ENCODE measurements around the gene PPM1F.
"Not testable (repeated sequence)": the region's sequence is repeated elsewhere in the genome, so short reads cannot be mapped to it uniquely, and the experiment has no call there.

PPM1F gene

DNA sequence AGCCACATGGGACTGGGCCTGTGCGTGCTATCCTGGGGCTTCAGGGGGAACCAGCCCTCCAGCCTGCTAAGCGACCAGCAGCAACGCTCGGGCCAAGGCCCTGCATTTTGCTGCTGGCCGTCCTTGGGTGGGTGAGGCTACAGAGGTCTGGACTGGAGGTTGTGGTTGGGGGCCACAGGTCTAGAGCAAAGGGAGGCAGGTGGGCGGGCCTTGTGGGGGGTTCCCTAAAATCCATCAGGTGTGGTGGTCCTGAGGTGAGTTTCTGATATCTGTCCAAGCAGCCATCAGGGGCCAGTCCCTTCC is 34.7 kb downstream of the PPM1F start:
- DNase-seq = no peak

DNA sequence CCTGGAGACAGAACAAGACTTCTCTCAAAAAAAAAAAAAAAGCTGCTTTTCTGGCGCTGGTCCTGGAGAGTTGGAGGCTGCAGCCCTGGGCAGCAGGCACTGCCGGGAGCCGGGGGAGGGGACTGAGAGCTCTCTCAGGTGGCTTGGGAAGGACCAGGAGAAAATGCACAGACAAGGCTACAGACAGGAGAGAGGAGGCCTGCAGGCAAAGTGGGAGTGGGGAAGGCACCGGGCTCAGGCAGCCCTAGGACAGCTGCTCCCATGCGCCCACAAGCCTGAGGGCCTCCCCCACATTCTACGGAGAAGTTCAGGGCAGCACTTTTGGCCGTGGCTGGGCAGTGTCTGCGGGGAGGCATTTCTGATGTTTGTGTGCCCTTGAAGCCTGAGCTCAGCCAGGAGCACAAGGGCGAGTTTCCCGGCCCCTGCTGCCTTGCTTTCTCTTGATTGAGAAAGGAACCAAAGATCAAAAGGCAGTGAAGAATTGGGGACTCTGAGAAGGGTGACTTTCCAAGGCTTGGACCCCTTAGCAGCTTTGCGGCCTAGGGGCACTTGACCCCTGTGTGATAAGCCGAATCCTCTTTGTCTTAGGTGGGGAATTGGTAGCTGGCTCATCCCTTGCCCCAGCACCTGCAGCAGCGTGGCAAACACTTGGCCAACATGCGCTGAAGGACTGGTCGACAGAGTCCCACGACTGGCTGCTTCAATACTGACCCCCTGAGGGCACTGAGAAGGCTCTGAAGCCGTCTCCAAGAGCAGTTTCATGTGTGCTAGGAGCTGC is 35.3 kb downstream of the PPM1F start:
- DNase-seq = no peak

DNA sequence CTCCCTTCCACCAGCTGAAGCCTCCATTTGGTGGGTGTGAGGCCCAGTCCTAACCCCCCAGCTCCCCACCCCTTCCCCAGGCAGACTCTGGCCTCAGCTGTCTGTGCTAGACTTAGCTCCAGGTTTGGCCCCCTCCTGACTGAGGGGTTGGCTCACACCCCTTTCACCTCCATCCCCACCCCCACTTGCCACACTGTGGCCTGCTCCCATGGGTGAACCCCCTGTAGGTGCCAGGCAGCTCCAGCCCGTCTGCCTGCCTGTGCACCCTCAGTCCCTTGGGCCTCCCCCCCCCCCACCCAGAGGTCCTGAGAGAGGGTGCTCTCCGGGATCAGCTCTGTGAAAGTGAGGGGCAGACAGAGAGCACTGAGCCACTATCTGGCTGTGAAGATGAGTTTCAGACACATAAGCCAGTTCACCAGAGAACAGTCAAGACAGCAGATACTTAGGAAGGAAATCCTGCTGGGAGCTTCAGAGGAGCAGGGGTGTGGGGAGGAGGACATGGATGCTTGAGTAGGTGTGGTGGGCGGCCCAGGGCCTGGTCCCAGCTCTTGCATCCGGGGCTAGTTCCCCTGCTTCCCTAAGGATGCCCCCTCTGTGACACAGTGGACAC is 36.2 kb downstream of the PPM1F start:
- no peak for DNase-seq

DNA sequence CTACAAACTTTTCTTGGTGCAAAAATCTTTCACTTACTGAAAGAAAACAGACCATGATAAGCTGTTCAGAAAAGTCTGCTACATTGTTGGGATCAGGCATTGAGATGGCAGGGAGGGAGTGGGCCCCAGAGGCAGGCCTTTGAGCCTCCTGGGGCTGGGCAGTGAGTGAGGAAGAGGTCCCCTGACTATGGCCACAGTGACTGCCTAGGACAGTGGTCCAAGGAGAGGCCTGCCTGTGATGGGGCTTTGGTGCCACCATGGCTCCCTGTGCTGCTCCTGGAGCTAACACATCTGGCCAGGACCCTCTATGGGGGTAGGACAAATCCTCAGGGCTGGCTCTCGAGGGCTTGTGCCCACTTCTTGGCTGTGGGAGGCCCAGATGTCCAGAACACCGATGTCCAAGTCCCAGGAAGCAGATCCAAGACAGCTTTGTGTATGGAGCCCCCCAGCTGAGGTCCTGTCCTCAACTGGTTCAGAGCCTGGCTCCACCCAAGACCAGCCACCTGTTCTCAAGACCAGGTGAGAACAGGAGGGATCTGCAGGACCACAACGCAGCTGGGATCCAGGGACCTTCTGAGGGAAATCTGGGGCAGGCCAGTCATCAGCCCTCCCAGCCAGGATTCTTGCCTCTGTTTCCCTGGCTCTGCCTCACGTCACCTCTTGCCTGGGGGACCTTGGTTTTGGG is 36.9 kb downstream of the PPM1F start:
- no peak for DNase-seq

DNA sequence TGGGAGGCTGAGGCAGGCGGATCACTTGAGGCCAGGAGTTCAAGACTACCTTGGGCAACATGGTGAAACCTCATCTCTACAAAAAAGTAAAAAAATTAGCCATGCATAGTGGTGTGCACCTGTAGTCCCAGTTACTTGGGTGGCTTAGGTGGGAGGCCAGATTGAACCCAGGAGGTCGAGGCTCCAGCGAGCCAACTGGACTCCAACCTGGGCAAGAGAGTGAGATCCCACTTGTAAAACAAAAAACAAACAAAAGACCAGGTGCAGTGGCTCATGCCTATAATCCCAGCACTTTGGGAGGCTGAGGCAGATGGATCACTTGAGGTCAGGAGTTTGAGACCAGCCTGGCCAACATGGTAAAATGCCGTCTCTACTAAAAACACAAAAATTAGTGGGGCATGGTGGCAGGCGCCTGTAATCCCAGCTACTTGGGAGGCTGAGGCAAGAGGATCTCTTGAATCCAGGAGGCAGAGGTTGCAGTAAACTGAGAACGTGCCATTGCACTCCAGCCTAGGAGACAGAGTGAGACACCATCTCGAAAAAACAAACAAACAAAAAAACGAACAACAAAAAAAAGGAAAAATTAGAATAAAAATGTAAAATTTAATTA is 38.5 kb downstream of the PPM1F start:
- DNase-seq = not testable (repeated sequence)

DNA sequence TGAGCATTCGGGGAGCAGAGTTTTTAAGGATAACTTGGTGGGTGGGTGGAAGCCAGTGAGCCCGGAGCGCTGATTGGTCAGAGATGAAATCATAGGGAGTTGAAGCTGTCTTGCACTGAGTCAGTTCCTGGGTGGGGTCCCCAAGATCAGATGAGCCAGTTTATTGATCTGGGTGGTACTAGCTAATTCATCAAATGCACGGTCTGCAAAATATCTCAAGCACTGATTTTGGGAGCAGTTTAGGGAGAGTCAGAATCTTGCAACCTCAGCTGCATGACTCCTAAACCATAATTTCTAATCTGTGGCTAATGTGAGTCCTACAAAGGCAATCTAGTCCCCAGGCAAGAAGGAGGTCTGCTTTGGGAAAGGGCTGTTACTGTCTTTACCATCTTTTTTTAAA is 42.3 kb downstream of the PPM1F start:
- not testable (repeated sequence) for DNase-seq

DNA sequence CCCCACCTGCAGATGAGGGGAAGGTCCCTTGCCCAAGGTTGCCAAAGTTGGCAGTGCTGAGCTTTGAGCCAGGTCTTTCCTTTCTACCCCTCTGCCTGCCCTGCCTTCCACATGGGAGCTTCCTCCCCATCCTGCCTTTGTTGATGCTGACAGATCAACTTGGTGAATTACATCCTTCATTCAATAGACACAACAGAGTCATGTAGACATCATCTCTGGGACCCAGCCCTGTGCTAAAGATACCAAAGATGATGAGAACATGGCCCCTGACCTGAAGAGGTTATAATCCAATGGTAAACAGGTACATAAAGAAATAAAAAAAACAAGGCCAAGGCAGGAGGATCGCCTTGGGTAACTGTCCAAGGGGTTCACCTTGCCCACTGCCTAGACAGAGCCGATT is 42.8 kb downstream of the PPM1F start:
- DNase-seq = no peak

DNA sequence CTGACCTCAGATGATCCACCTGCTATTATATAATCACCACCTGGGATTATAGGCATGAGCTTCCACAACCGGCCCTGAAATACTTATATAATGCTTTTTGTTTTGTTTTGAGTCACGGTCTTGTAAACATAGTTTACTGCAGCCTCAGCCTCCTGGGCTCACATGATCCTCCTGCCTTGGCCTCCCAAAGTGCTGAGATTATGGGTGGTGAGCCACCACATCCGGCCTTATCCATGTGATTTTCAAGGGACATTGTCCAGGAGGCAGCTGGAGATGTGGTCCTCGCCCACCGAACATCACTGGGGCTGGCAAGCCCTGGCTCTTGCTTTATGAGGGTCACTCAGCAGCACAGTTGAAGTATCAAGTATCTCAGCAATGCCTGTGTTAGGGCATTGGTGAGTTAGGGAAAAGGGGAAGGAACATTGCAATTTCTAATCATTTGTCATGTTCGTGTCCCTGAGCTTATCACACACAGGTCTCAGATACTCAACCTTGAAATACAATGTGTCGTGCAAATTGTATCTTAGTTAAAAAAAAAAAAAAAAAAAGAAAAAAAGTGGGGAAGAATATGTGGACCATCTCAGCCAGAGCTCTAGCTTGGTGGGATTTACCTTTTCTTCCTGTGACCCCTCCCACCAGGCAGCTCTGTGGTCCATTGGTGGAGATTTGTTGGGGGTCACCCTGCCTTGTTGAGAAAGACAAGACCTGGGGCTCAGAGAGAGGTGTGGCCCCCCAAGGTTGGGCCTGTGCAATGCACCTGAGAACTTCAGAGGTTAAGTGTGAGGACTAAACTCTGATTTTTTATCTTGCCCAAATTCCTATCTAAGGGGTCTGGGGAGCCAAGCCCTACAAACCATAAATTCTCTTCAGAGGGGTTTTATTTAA is 44.8 kb downstream of the PPM1F start:
- no peak for DNase-seq

DNA sequence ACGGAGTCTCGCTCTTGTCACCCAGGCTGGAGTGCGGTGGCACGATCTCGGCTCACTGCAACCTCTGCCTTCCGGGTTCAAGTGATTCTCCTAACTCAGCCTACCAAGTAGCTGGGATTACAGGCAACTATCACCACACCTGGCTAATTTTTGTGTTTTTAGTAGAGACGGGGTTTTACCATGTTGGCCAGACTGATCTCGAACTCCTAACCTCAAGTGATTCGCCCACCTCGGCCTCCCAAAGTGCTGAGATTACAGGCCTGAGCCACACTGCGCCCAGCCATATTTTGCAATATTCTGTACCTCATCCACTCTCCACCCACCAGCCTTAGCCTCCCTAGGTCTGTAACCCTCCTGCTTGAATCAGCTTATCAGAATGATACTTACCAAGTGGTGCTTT is 47.4 kb downstream of the PPM1F start:
- DNase-seq = not testable (repeated sequence)

DNA sequence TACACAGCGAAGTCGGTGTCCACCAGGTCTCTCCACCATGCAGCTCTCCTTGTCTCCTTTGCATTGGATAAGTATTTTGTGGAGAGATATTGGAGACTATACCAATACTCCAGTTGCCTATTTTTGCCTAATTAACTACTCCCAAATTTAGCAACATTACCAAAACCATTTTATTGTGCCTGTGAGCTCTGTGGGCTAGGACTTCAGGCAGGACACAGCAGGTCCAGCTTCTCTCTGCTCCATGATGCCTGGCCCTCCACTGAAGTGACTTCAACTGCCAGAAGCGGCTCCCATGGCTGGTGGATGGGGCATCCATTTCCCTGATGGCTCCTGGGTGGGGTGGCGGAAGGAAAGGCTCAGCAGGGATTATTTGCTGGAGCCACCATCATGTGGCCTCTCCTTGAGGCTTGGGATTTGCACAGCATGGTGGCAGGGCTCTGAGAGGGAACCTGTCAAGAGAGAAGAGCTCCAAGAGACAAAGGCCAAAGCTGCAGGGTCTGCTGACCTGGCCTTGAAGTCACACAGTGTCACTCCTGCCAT is 48.3 kb downstream of the PPM1F start:
- no peak for DNase-seq

DNA sequence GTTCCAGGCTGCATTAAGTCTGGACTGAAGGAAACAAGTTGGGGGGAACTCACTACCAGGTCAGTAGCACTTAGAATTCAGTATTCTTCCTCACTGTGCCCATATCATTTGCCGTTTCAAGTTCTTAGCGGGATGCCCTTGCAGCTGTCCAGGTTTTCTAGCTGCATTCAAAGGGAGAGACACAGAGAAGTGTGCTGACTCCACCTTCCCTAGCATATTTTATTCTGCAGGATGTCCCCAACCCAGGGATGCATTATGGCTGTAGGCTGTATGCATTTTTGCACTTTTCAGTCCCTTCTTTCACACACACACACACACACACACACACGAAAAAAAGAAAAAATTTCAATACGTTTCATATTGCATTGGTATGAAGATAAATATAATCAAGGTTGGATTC is 49.4 kb downstream of the PPM1F start:
- DNase-seq = no peak

DNA sequence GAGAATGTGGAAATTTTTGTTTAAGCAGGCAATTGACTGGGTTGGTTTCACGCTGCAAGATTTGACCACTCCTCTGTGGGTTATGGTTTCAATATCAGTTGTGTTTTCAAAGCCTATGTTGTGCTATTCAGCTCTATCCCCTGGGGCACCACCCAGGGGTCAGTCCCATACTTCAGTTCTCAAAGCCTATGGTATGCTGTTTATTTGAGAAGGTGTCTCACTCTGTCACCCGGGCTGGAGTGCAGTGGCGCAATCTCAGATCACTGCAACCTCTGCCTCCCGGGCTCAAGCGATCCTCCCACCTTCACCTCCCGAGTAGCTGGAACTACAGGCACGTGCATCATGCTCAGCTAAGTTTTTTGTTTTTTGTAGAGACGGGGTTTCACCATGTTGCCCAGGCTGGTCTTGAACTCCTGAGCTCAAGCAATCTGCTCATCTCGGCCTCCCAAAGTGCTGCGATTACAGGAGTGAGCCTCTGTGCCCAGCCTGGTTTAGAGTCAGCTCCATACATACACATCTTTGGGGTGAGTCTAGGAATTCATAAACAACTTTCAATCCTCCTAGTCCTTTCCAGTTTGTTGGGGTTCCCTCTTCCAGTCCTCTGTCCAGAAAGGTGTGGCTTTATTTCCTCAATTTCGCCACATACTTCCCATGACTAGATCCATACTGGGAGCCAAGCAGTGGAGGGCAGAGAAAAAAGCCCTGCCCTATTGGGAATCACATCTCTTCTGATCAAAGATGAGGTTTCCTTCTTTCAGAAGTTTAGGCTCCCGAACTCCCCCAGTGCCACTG is 50.2 kb downstream of the PPM1F start:
- DNase-seq = no peak

DNA sequence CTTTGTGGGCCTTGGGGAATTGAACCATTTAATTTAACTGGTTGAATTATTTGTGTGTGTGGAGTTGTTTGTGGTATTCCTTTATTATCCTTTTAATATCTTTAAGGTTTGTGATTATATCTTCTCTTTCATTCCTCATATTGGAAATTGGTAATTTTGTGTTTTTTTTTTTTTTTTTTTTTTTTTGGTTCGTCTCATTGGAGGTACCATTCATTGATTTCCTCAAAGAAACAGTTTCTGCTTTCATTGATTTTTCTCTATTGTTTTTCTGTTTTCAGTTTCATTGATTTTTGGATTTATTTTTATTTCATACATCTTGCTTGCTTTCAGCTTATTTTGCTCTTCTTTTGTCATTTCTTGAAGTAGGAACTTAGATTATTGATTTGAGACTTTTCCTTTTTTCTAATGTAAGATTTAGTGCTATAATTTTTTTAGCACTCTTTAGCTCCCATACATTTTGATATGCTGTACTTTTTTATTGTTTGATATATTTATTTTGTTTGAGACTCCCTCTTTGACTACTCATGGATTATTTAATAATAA is 54.2 kb downstream of the PPM1F start:
- DNase-seq = no peak

DNA sequence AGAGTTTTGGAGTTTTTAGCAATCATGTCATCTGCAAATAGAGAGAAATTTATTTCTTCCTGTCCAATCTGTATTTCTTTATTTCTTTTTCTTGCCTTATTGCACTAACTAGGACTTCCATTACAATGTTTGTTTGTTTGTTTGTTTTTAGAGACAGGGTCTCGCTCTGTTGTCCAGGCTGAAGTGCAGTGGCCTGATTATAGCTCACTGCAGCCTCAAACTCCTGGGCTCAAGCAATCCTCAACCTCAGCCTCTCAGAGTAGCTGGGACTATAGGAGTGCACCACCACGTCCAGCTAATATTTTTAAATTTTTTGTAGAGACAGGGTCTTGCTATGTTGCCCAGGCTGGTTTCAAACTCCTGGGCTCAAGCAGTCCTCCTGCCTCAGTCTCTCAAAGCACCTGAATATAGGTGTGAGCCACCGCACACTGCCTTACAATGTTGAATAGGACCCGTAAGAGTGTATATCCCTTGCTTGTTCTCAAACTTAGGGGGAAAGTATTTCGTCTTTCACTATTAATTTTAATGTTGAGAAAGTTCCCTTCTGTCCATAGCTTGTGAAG is 55.6 kb downstream of the PPM1F start:
- DNase-seq = no peak

DNA sequence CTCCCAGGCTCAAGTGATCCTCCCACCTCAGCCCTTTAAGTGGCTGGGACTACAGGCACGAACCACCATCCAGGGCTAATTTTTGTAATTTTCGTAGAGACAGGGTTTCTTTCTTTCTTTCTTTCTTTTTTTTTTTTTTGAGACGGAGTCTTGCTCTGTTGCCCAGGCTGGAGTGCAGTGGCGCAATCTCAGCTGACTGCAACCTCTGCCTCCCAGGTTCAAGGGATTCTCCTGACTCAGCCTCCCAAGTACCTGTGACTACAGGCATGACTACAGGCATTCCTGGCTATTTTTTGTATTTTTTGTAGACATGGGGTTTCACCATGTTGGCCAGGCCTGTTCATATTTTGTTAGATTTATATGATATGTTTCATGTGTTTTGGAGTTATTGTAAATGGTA is 56.4 kb downstream of the PPM1F start:
- DNase-seq = not testable (repeated sequence)

DNA sequence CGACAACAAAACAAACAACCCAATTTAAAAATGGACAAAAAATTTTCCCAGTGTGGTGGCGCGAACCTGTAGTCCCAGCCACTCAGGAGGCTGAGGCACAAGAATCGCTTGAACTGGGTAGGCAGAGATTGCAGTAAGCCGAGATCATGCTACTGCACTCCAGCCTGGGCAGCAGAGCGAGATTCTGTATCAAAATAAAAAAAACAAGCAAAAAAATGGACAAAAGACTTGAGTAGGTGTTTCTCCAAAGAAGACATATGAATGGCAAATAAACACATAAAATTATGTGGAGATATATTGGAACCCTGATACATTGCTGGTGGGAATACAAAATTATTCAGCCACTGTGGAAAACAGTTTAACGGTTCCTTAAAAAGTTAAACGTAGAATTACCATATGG is 57.8 kb downstream of the PPM1F start:
- DNase-seq = no peak

DNA sequence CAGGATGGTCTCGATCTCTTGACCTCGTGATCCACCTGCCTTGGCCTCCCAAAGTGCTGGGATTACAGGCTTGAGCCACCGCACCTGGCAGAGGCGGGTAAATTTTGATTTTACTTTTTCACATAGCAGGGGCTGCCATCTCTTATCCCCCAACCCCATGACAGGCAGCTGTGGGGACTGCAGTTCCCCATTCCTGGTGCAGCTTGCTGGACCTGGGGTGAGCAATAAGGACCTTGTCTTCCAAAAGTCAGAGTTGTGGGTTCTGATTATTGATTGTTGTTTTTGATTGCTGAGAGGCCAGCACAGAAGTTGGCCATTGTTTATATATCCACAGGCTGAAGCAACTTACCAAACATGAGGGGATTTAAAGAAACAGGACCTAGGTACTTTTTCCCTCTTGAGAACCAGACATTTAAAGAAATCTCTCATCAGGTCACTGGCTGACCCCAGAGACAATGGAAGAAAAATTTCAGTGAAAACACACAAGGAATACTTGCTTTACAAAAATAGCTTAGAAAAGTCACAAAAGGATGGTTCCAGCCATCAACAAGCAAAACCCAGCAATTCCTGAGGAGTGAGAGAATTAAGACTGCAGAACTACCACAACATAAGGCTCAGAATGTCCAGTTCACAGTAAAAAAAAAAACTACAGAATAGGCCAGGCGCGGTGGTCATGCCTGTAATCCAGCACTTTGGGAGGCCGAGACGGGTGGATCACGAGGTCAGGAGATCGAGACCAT is 63.2 kb downstream of the PPM1F start:
- DNase-seq = no peak

DNA sequence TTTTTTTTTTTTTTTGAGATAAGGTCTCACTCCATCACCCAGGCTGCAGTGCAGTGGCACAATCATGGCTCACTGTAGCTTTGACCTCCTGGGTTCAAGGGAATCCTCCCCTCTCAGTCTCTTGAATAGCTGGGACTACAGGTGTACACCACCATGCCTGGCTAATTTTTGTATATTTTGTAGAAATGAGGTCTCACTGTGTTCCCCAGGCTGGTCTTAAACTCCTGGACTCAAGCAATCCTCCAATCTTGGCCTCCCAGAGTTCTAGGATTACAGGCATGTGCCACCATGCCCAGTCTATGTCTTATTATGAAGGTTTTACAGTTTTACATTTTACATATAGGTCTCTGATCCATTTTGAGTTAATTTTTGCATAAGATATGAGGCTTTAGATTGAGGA is 64.8 kb downstream of the PPM1F start:
- DNase-seq = no peak

DNA sequence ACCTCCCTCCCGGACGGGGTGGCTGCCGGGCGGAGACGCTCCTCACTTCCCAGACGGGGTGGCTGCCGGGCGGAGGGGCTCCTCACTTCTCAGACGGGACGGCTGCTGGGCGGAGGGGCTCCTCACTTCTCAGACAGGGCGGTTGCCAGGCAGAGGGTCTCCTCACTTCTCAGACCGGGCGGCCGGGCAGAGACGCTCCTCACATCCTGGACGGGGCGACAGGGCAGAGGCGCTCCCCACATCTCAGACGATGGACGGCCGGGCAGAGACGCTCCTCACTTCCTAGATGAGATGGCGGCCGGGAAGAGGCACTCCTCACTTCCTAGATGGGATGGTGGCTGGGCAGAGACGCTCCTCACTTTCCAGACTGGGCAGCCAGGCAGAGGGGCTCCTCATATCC is 68.7 kb downstream of the PPM1F start:
- DNase-seq = not testable (repeated sequence)

DNA sequence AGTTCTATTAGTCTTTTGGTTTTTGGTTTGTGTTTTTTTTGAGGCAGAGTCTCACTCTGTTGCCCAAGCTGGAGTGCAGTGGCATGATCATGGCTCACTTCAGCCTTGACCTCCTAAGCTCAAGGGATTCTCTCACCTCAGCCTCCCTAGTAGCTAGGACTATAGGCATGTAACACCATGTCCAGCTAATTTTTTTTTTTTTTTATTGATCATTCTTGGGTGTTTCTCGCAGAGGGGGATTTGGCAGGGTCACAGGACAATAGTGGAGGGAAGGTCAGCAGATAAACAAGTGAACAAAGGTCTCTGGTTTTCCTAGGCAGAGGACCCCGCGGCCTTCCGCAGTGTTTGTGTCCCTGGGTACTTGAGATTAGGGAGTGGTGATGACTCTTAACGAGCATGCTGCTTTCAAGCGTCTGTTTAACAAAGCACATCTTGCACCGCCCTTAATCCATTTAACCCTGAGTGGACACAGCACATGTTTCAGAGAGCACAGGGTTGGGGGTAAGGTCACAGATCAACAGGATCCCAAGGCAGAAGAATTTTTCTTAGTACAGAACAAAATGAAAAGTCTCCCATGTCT is 69.8 kb downstream of the PPM1F start:
- not testable (repeated sequence) for DNase-seq
